ENCODE measurements around the gene PIGA. TPM values are rescaled to one million over a fixed set of nuclear protein-coding genes. Genes with fewer than 3 reads are reported as not detected.

PIGA gene
- total RNA-seq, 4 donors from 2014 or later: 3.9 to 14.9 (median 10.6) TPM

GRCh38 chrX:15301924-15302323 is 33.4 kb downstream of the PIGA start:
- TF ChIP-seq, protein P1, sequence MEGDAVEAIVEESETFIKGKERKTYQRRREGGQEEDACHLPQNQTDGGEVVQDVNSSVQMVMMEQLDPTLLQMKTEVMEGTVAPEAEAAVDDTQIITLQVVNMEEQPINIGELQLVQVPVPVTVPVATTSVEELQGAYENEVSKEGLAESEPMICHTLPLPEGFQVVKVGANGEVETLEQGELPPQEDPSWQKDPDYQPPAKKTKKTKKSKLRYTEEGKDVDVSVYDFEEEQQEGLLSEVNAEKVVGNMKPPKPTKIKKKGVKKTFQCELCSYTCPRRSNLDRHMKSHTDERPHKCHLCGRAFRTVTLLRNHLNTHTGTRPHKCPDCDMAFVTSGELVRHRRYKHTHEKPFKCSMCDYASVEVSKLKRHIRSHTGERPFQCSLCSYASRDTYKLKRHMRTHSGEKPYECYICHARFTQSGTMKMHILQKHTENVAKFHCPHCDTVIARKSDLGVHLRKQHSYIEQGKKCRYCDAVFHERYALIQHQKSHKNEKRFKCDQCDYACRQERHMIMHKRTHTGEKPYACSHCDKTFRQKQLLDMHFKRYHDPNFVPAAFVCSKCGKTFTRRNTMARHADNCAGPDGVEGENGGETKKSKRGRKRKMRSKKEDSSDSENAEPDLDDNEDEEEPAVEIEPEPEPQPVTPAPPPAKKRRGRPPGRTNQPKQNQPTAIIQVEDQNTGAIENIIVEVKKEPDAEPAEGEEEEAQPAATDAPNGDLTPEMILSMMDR (IDR thresholded peaks at IDR 0.05): no peak
- peak in 1 of 2 donors; percentile 16 for TF ChIP-seq POLR2A (IDR thresholded peaks at IDR 0.05)
- peak in 1 of 3 donors; percentile 62 for DNase-seq
- no peaks in the 10 kb centered on the region for H3K36me3 ChIP-seq
- no peak overlapping the region for H3K4me3 ChIP-seq
- no peaks in the 10 kb centered on the region for H3K4me1 ChIP-seq
- no peak overlapping the region for H3K27ac ChIP-seq
- no peaks in the 10 kb centered on the region for H3K27me3 ChIP-seq
- H3K9me3 ChIP-seq: no peaks in the 10 kb centered on the region

DNA sequence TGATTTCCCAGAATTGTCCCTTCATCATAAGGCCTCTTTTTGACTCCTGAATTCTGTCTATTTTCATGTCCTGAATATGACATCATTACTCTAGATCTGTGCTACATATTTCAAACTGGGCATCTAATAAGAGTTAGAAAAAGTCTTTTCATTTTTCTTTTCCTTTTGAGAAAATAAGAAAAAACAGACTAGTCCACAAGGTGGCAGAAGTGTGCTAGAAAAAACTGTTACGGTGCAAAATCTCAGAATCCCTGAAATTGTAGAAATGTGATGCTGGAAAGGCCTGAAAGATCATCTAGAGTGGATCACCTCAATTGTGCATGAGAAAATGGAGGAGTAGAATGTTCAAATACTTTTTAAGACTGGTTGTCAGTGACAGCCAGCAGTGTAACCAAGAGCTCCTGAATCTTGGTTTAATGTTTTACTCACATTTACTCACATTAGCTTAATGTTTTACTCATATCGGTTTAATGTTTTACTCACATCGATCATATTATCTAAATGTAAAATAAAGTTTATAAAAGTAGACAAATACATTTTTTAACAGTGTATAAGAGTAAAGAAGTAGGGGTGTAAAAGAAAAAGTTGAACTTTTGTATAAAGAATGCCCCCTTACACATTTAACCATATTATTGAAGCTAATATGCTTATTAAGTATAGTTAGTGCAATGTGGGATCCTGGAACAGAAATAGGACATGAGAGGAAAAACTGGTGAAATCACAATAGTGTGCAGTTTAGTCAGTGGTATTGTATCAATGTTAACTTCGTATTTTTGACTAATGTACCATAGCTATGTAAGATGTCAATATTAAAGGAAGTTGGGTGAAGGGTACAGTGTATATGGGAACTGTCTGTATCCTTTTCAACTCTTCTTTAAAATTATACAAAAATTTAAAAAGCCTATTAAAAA is 35.1 kb downstream of the PIGA start:
- peak in 1 of 2 donors; percentile 6 for TF ChIP-seq POLR2A (IDR thresholded peaks at IDR 0.05)
- TF ChIP-seq, protein P1 (IDR thresholded peaks at IDR 0.05): peak in 4 of 6 experiments; percentile 17 to 63 (median 52)
- no peak for DNase-seq
- H3K27me3 ChIP-seq: no peaks in the 10 kb centered on the region
- peak overlapping the region in 1 of 4 donors; percentile 5 for H3K27ac ChIP-seq
- H3K9me3 ChIP-seq: no peaks in the 10 kb centered on the region
- H3K36me3 ChIP-seq: no peaks in the 10 kb centered on the region
- no peaks in the 10 kb centered on the region for H3K4me1 ChIP-seq
- peak overlapping the region in 1 of 4 donors; percentile 24 for H3K4me3 ChIP-seq

GRCh38 chrX:15298780-15299179 is 36.5 kb downstream of the PIGA start:
- Histone ChIP-seq H3K27ac (peak overlapping the region in 2 of 4 donors; percentile 8 to 48), H3K4me3 (no peak overlapping the region), H3K9me3 (no peaks in the 10 kb centered on the region), H3K27me3 (no peaks in the 10 kb centered on the region), H3K36me3 (no peaks in the 10 kb centered on the region), H3K4me1 (no peaks in the 10 kb centered on the region)
- no peak for DNase-seq
- TF ChIP-seq POLR2A (IDR thresholded peaks at IDR 0.05): no peak
- TF ChIP-seq, protein P1 (IDR thresholded peaks at IDR 0.05): no peak

DNA sequence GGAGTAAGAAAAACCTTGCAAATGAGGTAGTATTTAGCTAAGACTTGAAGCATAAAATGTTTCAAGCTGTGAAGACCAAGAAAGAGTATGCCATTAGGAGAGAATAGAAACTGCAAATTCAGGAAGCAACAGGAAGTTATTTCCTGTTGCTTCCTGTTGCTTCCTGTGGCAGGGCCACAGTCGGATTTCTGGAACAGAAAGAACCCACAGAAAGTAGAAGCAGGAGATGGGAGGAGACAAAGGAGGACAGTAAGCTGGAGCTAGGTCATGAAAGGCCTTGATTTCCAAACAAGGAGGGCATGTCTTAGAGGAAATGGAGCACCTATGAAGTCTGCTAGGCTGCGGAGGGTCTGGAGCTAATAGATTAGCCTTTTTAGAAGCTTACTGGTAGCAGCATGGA is 37.1 kb downstream of the PIGA start:
- Histone ChIP-seq H3K4me3 (no peak overlapping the region), H3K9me3 (no peaks in the 10 kb centered on the region), H3K27me3 (no peaks in the 10 kb centered on the region), H3K27ac (peak overlapping the region in 2 of 4 donors; percentile 8 to 48), H3K4me1 (no peaks in the 10 kb centered on the region), H3K36me3 (no peaks in the 10 kb centered on the region)
- TF ChIP-seq, protein P1 (IDR thresholded peaks at IDR 0.05): no peak
- no peak for TF ChIP-seq POLR2A (IDR thresholded peaks at IDR 0.05)
- no peak for DNase-seq

DNA sequence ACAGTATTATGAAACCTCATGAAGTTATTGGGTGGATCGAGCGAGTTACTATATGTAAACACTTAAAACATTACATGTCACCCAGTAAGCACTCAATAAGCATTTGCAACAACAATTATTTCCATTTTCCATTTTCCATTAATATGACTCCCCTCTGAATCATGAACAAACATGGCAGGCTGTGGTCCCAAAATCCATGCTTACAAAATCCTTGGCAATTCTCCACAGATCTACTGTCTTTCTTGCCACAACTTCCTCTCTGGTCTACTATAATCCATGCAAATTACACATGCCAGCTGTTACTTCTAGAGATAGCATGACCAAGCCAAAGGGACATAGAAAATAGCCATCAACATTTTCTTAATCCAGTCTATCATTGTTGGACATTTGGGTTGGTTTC is 41.9 kb downstream of the PIGA start:
- no peak for DNase-seq
- Histone ChIP-seq H3K4me3 (no peak overlapping the region), H3K27me3 (no peaks in the 10 kb centered on the region), H3K4me1 (no peaks in the 10 kb centered on the region), H3K27ac (no peak overlapping the region), H3K36me3 (no peaks in the 10 kb centered on the region), H3K9me3 (no peaks in the 10 kb centered on the region)
- TF ChIP-seq, protein P1 (IDR thresholded peaks at IDR 0.05): no peak
